ENCODE data around the gene ZNF25.
"Not testable (repeated sequence)": the region's sequence is repeated elsewhere in the genome, so short reads cannot be mapped to it uniquely, and the experiment has no call there.

Gene ZNF25

GRCh38 chr10:37947526-37947925 is 28.9 kb downstream of the ZNF25 start:
- DNase-seq (ENCODE audit: low spot score): no peak

DNA sequence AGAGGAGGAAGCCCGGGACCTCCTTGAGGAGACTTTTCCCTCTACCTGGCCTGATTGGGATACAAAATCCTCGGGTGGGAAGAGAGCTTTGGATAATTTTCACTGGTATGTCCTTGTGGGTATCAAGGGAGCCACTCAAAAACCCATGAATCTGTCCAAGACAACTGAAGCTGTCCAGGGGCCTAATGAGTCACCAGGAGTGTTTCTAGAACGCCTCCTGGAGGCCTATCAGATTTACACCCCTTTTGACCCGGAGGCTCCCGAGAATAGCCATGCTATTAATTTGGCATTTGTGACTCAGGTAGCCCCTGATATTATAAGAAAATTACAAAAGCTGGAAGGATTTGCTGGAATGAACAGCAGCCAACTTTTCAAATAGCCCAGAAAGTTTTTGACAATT is 38.6 kb downstream of the ZNF25 start:
- DNase-seq (ENCODE audit: low spot score): no peak

- no peak for DNase-seq (ENCODE audit: low spot score)
These were observed 41.7 kb downstream of the ZNF25 start for GRCh38 chr10:37934791-37935190.

GRCh38 chr10:37930423-37930822 is 46.0 kb downstream of the ZNF25 start:
- no peak for DNase-seq (ENCODE audit: low spot score)

- DNase-seq (ENCODE audit: low spot score): not testable (repeated sequence)
These were observed 68.3 kb downstream of the ZNF25 start for GRCh38 chr10:37908165-37908564.

DNA sequence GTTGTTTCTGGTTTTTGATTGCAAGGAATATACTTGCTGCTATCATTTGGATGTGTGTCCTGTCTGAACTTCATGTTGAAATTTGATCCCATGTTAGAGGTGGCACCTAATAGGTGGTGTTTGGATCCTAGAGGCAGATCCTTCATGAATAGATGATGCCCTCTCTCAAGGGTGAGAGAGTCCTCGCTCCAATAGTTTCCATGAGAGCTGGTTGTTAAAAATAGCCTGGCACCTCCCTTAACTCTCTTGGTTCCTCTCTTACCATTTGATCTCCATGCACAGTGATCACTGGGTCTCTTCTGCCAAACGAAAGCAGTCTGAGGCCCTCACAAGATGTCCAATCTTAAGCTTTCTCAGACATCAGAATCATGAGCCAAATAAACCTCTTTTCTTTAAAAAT is 70.1 kb downstream of the ZNF25 start:
- DNase-seq (ENCODE audit: low spot score): no peak

Measured in pons (tissue), 1 donor.